ENCODE measurements around the gene CCDC88A. TPM values are rescaled to one million over a fixed set of nuclear protein-coding genes. Genes with fewer than 3 reads are reported as not detected.

CCDC88A gene
- 77.1 and 81.1 TPM in 2 replicates for total RNA-seq
- long read RNA-seq, partial matches to known transcripts, result 14 of 20 reads
- long read RNA-seq, other reads (novel, unspliced or antisense), result 5 of 20 reads

- H3K36me3 Mint-ChIP-seq (ENCODE audit: insufficient read depth), result no peaks in the 10 kb centered on the region
- peak; percentile 98 for DNase-seq (ENCODE audit: low spot score, unreplicated experiment)
- TF ChIP-seq, protein P1, sequence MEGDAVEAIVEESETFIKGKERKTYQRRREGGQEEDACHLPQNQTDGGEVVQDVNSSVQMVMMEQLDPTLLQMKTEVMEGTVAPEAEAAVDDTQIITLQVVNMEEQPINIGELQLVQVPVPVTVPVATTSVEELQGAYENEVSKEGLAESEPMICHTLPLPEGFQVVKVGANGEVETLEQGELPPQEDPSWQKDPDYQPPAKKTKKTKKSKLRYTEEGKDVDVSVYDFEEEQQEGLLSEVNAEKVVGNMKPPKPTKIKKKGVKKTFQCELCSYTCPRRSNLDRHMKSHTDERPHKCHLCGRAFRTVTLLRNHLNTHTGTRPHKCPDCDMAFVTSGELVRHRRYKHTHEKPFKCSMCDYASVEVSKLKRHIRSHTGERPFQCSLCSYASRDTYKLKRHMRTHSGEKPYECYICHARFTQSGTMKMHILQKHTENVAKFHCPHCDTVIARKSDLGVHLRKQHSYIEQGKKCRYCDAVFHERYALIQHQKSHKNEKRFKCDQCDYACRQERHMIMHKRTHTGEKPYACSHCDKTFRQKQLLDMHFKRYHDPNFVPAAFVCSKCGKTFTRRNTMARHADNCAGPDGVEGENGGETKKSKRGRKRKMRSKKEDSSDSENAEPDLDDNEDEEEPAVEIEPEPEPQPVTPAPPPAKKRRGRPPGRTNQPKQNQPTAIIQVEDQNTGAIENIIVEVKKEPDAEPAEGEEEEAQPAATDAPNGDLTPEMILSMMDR (IDR thresholded peaks at IDR 0.05; ENCODE audit: unreplicated experiment), result peak; percentile 36
- H3K9me3 Mint-ChIP-seq (ENCODE audit: low read depth), result no peaks in the 10 kb centered on the region
- peak within 1 kb of the TSS; percentile 90 for H3K4me3 Mint-ChIP-seq (ENCODE audit: low read depth)
- H3K4me1 Mint-ChIP-seq (ENCODE audit: low read depth), result peaks cover 14% of the 10 kb centered on the region
- H3K27ac Mint-ChIP-seq, result peak within 1 kb of the TSS; percentile 96
- H3K27me3 Mint-ChIP-seq, result peaks cover 10% of the 10 kb centered on the region
These were observed at the start of gene CCDC88A for GRCh38 chr2:55419679-55420438. Gene CCDC88A (minus strand): TSS chr2:55419856. CDS start chr2:55419079, 777 bp downstream.

DNA sequence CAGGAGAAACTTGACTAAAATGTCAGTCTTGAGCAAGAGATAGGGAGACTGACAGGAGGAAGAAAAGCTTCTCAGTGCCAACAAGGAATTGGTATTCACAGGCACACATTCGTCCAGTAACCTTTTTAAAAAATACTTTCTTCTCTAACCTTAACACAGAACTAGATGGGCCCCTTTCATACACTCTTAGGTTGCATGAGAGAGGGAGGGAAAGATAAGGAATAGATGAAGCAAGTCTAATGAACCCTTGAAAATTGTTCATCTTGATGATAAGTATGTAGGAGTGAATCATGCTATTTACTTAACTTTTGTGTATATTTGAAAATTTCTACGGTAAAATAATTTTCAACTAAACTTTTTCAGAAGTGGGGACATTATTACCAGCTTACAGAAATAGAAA, 42.0 kb upstream of the CCDC88A start:
- Mint-ChIP-seq H3K9me3 (ENCODE audit: low read depth) (peaks cover 9% of the 10 kb centered on the region), H3K4me3 (ENCODE audit: low read depth) (no peak overlapping the region), H3K27ac (no peak overlapping the region), H3K36me3 (ENCODE audit: insufficient read depth) (no peaks in the 10 kb centered on the region), H3K4me1 (ENCODE audit: low read depth) (no peaks in the 10 kb centered on the region), H3K27me3 (no peaks in the 10 kb centered on the region)
- TF ChIP-seq, protein P1 (IDR thresholded peaks at IDR 0.05; ENCODE audit: unreplicated experiment), result no peak
- DNase-seq (ENCODE audit: low spot score, unreplicated experiment), result no peak

DNA sequence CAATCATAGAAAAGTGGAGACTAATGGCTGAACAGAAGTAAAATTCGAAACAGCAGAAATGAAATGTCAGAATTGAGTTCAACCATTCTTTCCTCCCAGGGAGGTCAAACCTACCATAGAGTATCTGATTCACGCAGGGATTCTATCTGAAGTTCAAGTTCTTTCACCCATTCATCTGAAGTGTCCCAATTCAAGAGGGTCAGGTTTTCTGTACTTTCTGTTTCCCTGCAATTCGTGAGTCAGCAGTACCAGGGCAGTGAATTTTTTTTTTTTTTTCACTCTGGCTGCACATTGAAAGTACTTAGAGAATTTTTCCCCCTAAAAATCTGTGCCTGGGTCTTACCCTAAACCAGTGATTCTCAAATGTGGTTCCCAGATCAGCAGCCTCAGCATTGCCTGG, 40.9 kb upstream of the CCDC88A start:
- Mint-ChIP-seq H3K4me1 (ENCODE audit: low read depth) (no peaks in the 10 kb centered on the region), H3K9me3 (ENCODE audit: low read depth) (peaks cover 5% of the 10 kb centered on the region), H3K4me3 (ENCODE audit: low read depth) (no peak overlapping the region), H3K27me3 (no peaks in the 10 kb centered on the region), H3K36me3 (ENCODE audit: insufficient read depth) (no peaks in the 10 kb centered on the region), H3K27ac (no peak overlapping the region)
- no peak for DNase-seq (ENCODE audit: low spot score, unreplicated experiment)
- TF ChIP-seq, protein P1 (IDR thresholded peaks at IDR 0.05; ENCODE audit: unreplicated experiment), result no peak

DNA sequence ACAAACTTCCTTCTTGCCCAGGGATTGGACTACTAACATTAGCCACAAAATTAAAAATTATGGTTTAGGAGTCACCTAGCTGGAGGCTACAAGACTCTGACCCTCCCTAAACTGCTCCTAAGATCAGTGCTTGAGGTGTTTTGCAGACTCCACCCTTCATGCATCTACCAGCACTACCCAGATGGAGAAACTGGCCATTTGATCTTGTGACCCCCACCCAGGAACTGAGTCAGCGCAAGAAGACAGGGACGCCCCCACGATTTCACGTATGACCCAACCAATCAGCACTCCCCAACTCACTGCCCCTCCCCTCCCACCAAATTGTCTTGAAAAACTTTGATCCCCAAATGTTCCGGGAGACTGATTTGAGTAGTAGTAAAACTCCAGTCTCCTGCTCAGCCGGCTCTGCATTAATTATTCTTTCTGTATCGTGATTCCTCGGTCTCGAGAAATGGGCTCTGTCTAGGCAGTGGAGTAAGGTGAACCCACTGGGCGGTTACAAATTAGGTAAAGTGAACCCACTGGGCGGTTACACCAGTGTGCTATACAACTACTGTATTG, 40.1 kb upstream of the CCDC88A start:
- DNase-seq (ENCODE audit: low spot score, unreplicated experiment), result no peak
- Mint-ChIP-seq H3K36me3 (ENCODE audit: insufficient read depth) (no peaks in the 10 kb centered on the region), H3K27me3 (no peaks in the 10 kb centered on the region), H3K9me3 (ENCODE audit: low read depth) (peaks cover 2% of the 10 kb centered on the region), H3K4me3 (ENCODE audit: low read depth) (no peak overlapping the region), H3K4me1 (ENCODE audit: low read depth) (no peaks in the 10 kb centered on the region), H3K27ac (no peak overlapping the region)
- TF ChIP-seq, protein P1 (IDR thresholded peaks at IDR 0.05; ENCODE audit: unreplicated experiment), result no peak

- Mint-ChIP-seq H3K4me1 (ENCODE audit: low read depth) (no peaks in the 10 kb centered on the region), H3K36me3 (ENCODE audit: insufficient read depth) (no peaks in the 10 kb centered on the region), H3K4me3 (ENCODE audit: low read depth) (no peak overlapping the region), H3K27ac (no peak overlapping the region), H3K9me3 (ENCODE audit: low read depth) (no peaks in the 10 kb centered on the region), H3K27me3 (no peaks in the 10 kb centered on the region)
- TF ChIP-seq, protein P1 (IDR thresholded peaks at IDR 0.05; ENCODE audit: unreplicated experiment), result no peak
- DNase-seq (ENCODE audit: low spot score, unreplicated experiment), result no peak
These were observed 39.6 kb upstream of the CCDC88A start for GRCh38 chr2:55459279-55459678.

Data from progenitor cell of endocrine pancreas (in vitro differentiated cells).